Stimulated activated naive CD8-positive, alpha-beta T cell treated with anti-CD3 and anti-CD28 coated beads, Interleukin-15, Interleukin-2, amounts not matched to agents 100 ng/mL and 50 ng/mL, for 24 hours (primary cell): ENCODE data around the gene ZNF787.

ENCODE experiments used
- H3K27ac Mint-ChIP-seq: one replicate; pipeline ENCODE4 v1.8.0; 2021; ENCODE audit warnings: mild to moderate bottlenecking, mixed read lengths
- H3K27me3 Mint-ChIP-seq: one replicate; pipeline ENCODE4 v1.8.0; 2021; ENCODE audit warnings: mixed read lengths
- H3K36me3 Mint-ChIP-seq: one replicate; pipeline ENCODE4 v1.8.0; 2021; ENCODE audit warnings: low read depth, mixed read lengths
- H3K4me1 Mint-ChIP-seq: one replicate; pipeline ENCODE4 v1.8.0; 2021; ENCODE audit warnings: low read depth, mixed read lengths
- H3K4me3 Mint-ChIP-seq: one replicate; pipeline ENCODE4 v1.8.0; 2021; ENCODE audit warnings: mild to moderate bottlenecking, mixed read lengths
- H3K9me3 Mint-ChIP-seq: one replicate; pipeline ENCODE4 v1.8.0; 2021; ENCODE audit warnings: mixed read lengths

Gene ZNF787

DNA sequence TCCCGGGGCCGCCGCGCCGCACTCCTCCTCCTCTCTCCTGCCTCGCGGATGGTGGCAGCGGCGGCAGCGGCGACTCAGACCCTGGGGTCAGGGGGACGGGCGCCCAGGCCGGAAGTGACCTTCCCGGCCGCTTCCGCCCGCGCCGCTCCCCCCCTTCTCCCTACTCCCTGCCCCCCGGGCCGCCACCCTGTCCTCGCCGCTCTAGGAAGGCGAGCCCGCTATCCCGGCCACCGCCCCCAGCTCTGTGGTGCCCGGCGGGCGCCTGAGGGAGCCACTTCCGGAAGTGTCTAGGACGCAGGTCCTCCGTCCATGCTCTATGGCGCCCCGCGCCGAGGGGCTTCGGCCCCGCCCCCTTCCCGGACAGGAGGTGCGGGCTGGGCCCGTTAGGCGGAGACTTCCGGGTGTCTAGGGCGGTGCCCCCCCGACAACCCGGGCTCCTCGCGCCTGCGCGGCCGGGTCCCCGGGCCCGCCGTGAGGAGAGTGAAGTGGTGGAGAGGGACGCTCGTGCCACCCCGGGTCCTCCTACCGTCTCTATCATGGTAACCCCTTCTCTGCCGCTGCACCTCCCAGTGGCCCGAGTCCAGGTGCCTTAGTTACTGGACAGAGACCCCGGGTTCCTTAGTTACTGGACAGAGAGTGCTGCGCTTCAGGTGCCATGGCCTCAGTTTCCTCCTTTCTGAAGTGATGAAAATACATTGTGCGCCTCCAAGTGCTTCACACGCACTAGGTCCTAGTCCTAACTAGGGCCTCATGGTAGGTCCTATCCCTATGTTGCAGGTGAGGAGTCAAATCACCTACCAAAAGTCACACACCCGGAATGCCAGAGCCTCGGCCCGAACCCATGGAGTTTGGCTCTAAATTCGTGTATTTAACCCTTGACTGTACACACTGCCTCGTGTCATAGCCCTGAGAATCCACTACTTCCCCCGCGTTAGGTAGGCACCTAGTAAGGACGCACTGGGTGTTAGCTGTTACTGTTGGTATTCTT, at the start of gene ZNF787:
ZNF787 (minus strand) TSS at position 116 of the 988 bp plus-strand sequence. CDS start 18,078 bp downstream, outside the sequence.
- H3K4me3 Mint-ChIP-seq: peak within 1 kb of the TSS; percentile 88
- peak within 1 kb of the TSS; percentile 95 for H3K27ac Mint-ChIP-seq
- no peaks in the 10 kb centered on the region for H3K9me3 Mint-ChIP-seq
- peaks cover 21% of the 10 kb centered on the region for H3K36me3 Mint-ChIP-seq
- H3K4me1 Mint-ChIP-seq: peaks cover 33% of the 10 kb centered on the region
- H3K27me3 Mint-ChIP-seq: no peaks in the 10 kb centered on the region

DNA sequence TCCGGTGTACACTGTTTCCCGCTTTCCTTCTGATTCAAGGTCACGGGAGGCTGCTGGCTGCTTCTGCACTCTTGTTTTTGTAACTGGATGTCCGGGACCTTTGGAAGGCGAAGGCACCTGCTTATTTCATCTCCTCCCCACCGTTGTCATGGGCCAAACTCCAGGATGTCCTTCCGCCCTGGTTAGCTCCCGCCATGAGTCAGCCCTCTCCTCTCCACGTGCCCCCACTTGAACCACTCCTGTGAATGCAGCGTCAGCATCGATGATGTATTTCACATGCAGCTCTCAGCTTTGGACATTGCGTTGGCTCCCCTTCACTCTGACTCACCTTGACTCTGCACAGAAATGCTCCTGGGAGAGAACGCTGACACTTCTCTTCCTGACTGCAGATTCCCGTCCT, 49.2 kb upstream of the ZNF787 start:
- Mint-ChIP-seq H3K9me3 (no peaks in the 10 kb centered on the region), H3K36me3 (no peaks in the 10 kb centered on the region), H3K4me3 (no peak overlapping the region), H3K27me3 (no peaks in the 10 kb centered on the region), H3K4me1 (peaks cover 3% of the 10 kb centered on the region), H3K27ac (no peak overlapping the region)

DNA sequence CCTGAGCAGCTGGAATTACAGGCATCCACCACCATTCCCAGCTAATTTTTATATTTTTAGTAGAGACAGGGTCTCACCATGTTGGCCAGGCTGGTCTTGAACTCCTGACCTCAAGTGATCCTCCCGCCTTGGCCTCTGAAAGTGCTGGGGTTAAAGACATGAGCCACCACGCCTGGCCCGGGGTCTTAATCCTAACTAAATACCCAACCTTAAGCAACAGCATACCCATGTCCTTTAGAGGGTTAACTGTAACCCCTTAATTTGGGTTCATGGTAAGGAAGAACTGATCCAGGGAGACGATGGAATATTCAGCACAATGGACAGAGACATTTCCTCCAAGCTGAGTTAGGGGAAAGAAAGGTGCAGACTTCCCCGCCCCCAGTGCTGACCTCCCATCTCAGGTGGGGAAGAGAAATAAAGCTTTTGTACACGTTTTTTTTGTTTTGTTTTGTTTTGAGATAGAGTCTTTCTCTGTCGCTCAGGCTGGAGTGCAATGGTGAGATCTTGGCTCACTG, 46.0 kb upstream of the ZNF787 start:
- H3K27ac Mint-ChIP-seq: no peak overlapping the region
- H3K4me3 Mint-ChIP-seq: no peak overlapping the region
- no peaks in the 10 kb centered on the region for H3K9me3 Mint-ChIP-seq
- H3K4me1 Mint-ChIP-seq: peaks cover 14% of the 10 kb centered on the region
- no peaks in the 10 kb centered on the region for H3K36me3 Mint-ChIP-seq
- H3K27me3 Mint-ChIP-seq: no peaks in the 10 kb centered on the region

DNA sequence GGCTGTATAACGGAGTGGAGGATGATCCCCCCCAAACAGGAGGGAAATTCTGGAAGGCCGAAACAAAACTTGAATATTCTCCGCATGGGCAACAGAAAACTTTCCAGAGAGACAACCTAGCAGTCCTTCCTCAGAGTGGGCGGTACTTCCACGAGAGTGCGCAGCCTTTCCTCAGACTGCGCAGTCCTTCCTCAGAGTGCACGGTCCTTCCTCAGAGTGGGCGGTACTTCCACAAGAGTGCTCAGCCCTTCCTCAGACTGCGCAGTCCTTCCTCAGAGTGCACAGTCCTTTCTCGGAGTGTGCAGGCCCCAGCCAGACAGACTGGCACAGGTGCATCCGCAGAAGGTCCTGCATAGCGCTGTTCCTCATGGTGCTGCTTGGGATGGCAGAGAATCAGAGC, 42.0 kb upstream of the ZNF787 start:
- no peak overlapping the region for H3K4me3 Mint-ChIP-seq
- H3K27me3 Mint-ChIP-seq: no peaks in the 10 kb centered on the region
- H3K27ac Mint-ChIP-seq: peak overlapping the region; percentile 36
- H3K4me1 Mint-ChIP-seq: peaks cover 14% of the 10 kb centered on the region
- H3K9me3 Mint-ChIP-seq: no peaks in the 10 kb centered on the region
- peaks cover 9% of the 10 kb centered on the region for H3K36me3 Mint-ChIP-seq

DNA sequence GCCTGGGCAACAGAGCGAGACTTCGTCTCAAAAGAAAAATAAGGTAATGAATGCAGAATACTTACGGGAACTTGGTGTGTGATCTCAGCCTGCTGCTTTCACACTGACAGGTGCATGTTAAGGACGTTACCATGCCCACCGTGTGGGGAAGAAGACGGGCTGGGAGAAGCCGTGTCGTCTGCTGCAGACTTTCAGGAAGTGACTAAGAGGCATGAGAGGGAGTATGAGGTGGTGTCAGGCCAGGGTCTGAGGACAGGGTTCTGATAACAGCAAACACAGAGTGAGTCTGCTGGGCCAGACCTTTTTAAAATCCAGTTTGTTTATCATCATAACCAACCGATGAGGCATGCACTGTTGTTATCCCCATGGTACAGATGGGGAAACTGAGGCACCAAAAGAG, 41.2 kb upstream of the ZNF787 start:
- no peaks in the 10 kb centered on the region for H3K27me3 Mint-ChIP-seq
- no peak overlapping the region for H3K27ac Mint-ChIP-seq
- no peaks in the 10 kb centered on the region for H3K9me3 Mint-ChIP-seq
- H3K4me3 Mint-ChIP-seq: no peak overlapping the region
- peaks cover 14% of the 10 kb centered on the region for H3K4me1 Mint-ChIP-seq
- peaks cover 13% of the 10 kb centered on the region for H3K36me3 Mint-ChIP-seq

DNA sequence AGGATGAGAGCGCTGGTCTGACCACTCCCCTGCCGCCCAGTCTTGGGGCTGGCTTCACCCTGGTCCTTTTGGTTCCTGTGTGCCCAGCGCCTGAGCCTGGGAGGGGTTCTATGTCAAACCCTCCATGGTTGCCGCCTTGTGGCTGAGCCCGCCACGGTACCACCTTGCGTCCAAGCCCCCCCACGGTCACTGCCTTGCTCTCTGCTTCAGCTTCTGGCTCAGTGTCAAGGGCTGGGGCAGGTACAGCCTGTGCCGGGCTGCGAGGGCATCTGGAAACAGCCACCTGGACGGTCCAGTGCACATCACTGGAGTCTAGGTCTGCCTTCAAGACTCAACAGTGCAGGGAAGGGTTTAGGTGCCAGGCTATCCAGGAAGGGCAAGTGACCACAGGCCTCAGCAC, 40.4 kb upstream of the ZNF787 start:
- Mint-ChIP-seq H3K27ac (no peak overlapping the region), H3K27me3 (no peaks in the 10 kb centered on the region), H3K4me3 (no peak overlapping the region), H3K36me3 (peaks cover 16% of the 10 kb centered on the region), H3K9me3 (no peaks in the 10 kb centered on the region), H3K4me1 (peaks cover 14% of the 10 kb centered on the region)

DNA sequence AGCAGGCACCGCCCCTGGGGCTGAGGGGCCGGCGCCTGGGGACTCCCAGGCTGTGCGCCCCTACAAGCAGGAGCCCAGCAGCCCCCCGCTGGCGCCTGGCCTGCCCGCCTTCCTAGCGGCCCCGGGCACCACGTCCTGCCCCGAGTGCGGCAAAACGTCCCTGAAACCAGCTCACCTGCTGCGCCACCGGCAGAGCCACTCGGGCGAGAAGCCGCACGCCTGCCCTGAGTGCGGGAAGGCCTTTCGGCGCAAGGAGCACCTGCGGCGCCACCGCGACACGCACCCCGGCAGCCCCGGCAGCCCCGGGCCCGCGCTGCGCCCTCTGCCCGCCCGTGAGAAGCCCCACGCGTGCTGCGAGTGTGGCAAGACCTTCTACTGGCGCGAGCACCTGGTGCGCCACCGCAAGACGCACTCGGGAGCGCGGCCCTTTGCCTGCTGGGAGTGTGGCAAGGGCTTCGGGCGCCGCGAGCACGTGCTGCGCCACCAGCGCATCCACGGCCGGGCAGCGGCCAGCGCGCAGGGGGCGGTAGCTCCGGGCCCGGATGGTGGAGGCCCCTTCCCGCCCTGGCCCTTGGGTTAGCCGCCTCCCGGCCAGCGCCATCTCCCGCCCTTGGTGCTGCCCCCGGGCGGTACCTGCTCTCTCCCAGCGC, 38.7 kb upstream of the ZNF787 start:
- peaks cover 14% of the 10 kb centered on the region for H3K4me1 Mint-ChIP-seq
- H3K9me3 Mint-ChIP-seq: no peaks in the 10 kb centered on the region
- H3K4me3 Mint-ChIP-seq: no peak overlapping the region
- peaks cover 19% of the 10 kb centered on the region for H3K36me3 Mint-ChIP-seq
- H3K27ac Mint-ChIP-seq: no peak overlapping the region
- no peaks in the 10 kb centered on the region for H3K27me3 Mint-ChIP-seq

DNA sequence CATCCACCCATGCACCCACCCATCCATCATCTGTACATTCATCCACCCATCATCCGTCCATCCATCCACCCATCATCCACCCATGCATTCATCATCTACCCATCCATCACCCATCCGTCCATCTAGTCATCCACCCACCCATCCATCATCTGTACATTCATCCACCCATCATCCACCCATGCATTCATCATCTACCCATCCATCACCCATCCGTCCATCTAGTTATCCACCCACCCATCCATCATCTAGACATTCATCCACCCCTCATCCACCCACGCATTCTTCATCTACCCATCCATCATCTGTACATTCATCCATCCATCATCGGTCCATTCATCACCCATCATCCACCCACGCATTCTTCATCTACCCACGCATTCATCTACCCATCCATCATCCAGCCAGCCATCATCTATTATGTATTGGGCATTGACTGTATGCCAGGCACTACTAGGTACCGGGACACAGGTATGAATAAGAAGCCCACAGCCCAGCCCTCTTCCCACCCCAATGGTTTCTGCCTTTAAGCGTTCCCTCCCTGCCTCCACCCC, 38.0 kb upstream of the ZNF787 start:
- Mint-ChIP-seq H3K4me3 (no peak overlapping the region), H3K4me1 (peaks cover 12% of the 10 kb centered on the region), H3K36me3 (peaks cover 19% of the 10 kb centered on the region)

DNA sequence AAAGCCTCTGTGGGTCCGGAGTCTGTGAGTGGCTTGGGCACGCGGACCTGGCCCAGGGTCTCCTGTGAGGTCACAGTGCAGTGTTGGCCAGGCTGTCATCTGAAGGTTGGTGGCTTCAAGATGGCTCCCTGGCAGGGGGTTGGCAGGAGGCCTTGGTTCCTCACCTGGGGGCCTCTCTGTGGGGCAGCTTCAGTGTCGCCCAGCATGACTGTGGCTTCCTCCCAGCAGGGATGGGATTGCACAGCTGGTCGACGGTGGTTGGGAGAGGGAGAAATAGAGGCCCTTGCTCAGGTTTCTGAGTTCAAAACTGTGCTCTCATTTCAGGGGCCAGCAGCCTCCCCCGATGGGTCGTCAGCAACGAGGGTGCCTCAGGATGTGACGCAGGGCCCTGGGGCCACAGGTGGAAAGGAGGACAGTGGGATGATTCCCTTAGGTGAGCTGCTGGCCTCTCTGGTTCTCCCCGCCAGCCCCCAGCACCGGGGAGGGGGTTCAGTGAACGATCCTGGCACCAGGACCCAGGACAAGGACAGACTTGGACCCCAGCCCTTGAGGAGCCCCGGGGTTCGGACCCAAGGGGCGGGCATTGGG, 37.2 kb upstream of the ZNF787 start:
- no peak overlapping the region for H3K4me3 Mint-ChIP-seq
- H3K9me3 Mint-ChIP-seq: no peaks in the 10 kb centered on the region
- H3K27ac Mint-ChIP-seq: no peak overlapping the region
- H3K36me3 Mint-ChIP-seq: peaks cover 22% of the 10 kb centered on the region
- H3K27me3 Mint-ChIP-seq: no peaks in the 10 kb centered on the region
- H3K4me1 Mint-ChIP-seq: peaks cover 16% of the 10 kb centered on the region

More for the DNA sequence above, 38.0 kb upstream of the ZNF787 start:
- Mint-ChIP-seq H3K27me3 (no peaks in the 10 kb centered on the region), H3K9me3 (no peaks in the 10 kb centered on the region), H3K27ac (peak overlapping the region; percentile 31)

DNA sequence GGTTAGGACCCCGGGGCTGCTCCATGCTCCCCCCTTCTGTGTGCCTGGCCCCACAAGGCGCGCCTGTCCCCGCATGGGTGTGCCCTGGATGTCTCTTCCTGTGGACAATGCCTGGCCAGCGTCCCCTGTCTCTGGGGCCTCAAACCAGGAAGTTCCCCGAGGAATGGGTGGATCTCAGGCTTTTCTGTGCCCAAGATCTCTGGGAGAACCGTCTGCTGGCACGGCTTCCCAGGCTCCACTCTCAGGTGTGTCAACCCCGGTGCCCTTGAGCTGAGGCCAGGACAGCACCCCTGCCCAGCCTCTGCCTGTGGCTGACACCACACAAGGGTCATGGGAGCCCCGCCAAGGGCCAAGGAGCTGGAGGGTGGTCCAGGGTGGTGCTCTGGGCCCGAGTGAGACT, 35.7 kb upstream of the ZNF787 start:
- Mint-ChIP-seq H3K36me3 (peaks cover 22% of the 10 kb centered on the region), H3K27ac (no peak overlapping the region), H3K4me1 (peaks cover 8% of the 10 kb centered on the region), H3K9me3 (no peaks in the 10 kb centered on the region), H3K27me3 (no peaks in the 10 kb centered on the region), H3K4me3 (no peak overlapping the region)

DNA sequence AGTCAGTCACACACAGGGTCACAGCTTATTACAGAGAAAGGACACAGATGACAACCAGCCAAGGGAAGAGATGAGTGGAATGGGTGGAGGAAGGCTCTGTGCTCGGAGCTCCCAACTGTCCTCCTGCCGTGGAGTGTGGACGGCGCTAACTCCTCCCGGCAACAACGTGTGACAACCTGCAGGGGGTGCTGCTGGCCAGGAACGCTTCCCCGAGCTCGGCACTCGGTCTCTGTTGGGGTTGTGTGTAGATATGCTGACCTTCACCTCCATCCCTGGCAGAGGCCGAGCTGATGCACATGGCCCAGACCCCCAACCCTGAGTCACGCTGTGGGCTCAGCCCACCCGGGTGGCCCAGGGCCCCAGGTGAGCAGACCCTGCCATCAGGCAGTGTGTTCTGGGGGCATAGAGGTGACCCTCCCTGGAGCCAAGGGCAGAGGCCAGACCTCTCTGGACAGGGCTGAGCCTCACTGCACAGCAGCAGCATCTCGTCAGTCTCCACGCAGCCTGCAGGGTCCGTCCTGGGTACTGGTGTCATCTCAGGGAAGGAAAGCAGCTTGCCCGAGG, 34.1 kb upstream of the ZNF787 start:
- peaks cover 8% of the 10 kb centered on the region for H3K4me1 Mint-ChIP-seq
- peaks cover 24% of the 10 kb centered on the region for H3K36me3 Mint-ChIP-seq
- H3K4me3 Mint-ChIP-seq: no peak overlapping the region
- H3K9me3 Mint-ChIP-seq: no peaks in the 10 kb centered on the region
- H3K27me3 Mint-ChIP-seq: no peaks in the 10 kb centered on the region
- peak overlapping the region; percentile 52 for H3K27ac Mint-ChIP-seq

DNA sequence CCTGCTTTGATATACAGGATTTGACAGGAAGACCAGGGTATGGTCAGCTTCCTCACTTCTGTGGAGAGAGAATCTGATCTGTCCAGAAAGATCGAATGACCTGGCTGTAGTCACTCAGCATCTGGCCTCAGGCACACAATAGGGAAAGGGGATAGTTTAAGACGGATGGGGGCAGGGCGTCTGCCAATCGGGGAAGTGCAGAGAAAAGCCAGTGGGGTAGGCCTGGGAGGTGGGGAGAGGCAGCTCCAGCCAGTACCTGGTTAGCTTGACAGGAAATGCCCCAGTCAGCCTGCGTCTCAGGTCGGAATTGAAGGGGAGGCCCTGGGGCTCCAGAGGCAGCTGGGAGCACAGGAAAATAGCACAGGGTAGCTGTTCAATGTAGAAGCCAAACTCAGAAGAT, 32.4 kb upstream of the ZNF787 start:
- H3K9me3 Mint-ChIP-seq: no peaks in the 10 kb centered on the region
- no peaks in the 10 kb centered on the region for H3K27me3 Mint-ChIP-seq
- no peak overlapping the region for H3K4me3 Mint-ChIP-seq
- H3K36me3 Mint-ChIP-seq: peaks cover 25% of the 10 kb centered on the region
- H3K27ac Mint-ChIP-seq: peak overlapping the region; percentile 39
- peaks cover 8% of the 10 kb centered on the region for H3K4me1 Mint-ChIP-seq

DNA sequence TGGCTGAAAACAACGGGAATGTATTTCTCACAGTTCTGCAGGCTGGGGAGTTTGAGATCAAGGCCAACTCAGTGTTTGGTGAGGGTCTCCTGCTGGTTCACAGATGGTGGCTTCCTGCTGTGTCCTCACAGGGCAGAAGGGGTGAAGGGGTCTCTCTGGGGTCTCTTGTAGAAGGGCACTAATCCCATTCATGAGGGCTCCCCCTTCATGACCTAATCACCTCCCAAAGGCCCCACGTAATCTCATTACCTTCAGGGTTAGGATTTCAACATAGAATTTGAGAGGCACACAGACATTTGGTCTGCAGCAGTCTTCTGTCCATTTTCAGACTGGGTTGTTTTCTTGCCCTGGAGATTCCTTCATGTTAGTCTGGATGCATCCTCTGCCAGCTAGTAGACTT, 31.5 kb upstream of the ZNF787 start:
- H3K4me3 Mint-ChIP-seq: no peak overlapping the region
- peaks cover 8% of the 10 kb centered on the region for H3K4me1 Mint-ChIP-seq
- peaks cover 32% of the 10 kb centered on the region for H3K36me3 Mint-ChIP-seq
- H3K27ac Mint-ChIP-seq: no peak overlapping the region
- no peaks in the 10 kb centered on the region for H3K9me3 Mint-ChIP-seq
- no peaks in the 10 kb centered on the region for H3K27me3 Mint-ChIP-seq

DNA sequence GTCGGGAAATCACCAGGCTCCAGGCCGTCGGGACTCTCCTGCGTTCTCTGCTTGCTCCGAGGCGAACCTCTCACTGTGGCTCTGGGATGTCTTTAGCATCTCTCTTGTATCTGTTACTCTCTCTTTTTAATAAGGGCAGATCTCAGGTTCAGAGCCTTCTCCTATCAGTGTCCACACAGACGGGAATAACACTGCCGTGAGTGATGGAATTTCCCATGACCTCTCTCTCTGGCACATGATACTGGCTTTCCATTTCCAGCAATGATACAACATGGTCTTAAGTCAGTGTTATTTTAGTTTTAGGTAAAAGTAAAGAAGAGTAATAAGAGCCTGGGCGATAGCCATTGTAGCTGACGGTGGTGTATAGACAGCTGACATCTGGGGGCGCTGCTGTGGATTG, 29.3 kb upstream of the ZNF787 start:
- H3K4me3 Mint-ChIP-seq: no peak overlapping the region
- no peaks in the 10 kb centered on the region for H3K9me3 Mint-ChIP-seq
- H3K4me1 Mint-ChIP-seq: peaks cover 8% of the 10 kb centered on the region
- H3K27me3 Mint-ChIP-seq: no peaks in the 10 kb centered on the region
- H3K27ac Mint-ChIP-seq: no peak overlapping the region
- H3K36me3 Mint-ChIP-seq: peaks cover 24% of the 10 kb centered on the region
